Prostate gland (tissue), 2 donors: ENCODE measurements around the gene SEMA4C.
A peak's percentile ranks its signal among the peaks of the same experiment; 100 is the strongest.

Source experiments
- CTCF ChIP-seq, 4 experiments: fragments of 200-600 bp in 2 of 4; fragments of 450-650 bp in 2 of 4; sonication (generic) in 2 of 4; IDR thresholded peaks; 1 replicate in 3 of 4; 2 replicates in 1 of 4; pipeline ENCODE4 v1.5.1; 2016 to 2019; ENCODE audit warnings: antibody characterized with exemption in 4 of 4, mild to moderate bottlenecking in 2 of 4, moderate library complexity in 2 of 4
- POLR2AphosphoS5 ChIP-seq: sonication (generic); formaldehyde crosslinking; IDR thresholded peaks from one replicate; pipeline ENCODE4 v1.6.1; 2017; ENCODE audit warnings: antibody characterized with exemption

- TF ChIP-seq CTCF (IDR thresholded peaks at IDR 0.05) (no peak), POLR2AphosphoS5 (peak; percentile 7)
Observed at GRCh38 chr2:96874198-96874831, 4.4 kb upstream of the SEMA4C start.
